D721Med (cell line): ENCODE measurements around the gene GNAQ.

Experiments used
- DNase-seq: peaks from one replicate; pipeline ENCODE4 v3.0.0; 2011; ENCODE audit warnings: low spot score; ENCODE audit not compliant: insufficient read length
- FAIRE-seq: peaks from 2 replicates; lab custom pipeline; 2011; peaks lifted over from hg19 to GRCh38; lab: Jason Lieb, UNC
- CTCF ChIP-seq: IDR thresholded peaks from 2 replicates; pipeline ENCODE4 v1.5.1; 2012; ENCODE audit warnings: mild to moderate bottlenecking, control low read depth; ENCODE audit not compliant: insufficient read depth; ENCODE audit errors: missing control alignments

The GNAQ gene

GRCh38 chr9:77802515-77803293, 228.9 kb downstream of the GNAQ start:
- no peak for DNase-seq
- FAIRE-seq, result no peak
- no peak for TF ChIP-seq CTCF

GRCh38 chr9:77802064-77802463, 229.5 kb downstream of the GNAQ start:
- TF ChIP-seq CTCF, result no peak
- no peak for FAIRE-seq
- no peak for DNase-seq

GRCh38 chr9:77800924-77801551, 230.6 kb downstream of the GNAQ start:
- no peak for TF ChIP-seq CTCF
- DNase-seq (no peak), FAIRE-seq (no peak)

- no peak for TF ChIP-seq CTCF
- no peak for DNase-seq
- no peak for FAIRE-seq
These were observed 233.5 kb downstream of the GNAQ start for GRCh38 chr9:77798140-77798539.

- DNase-seq (no peak), FAIRE-seq (no peak)
- TF ChIP-seq CTCF, result no peak
These were observed 236.6 kb downstream of the GNAQ start for GRCh38 chr9:77794985-77795384.

- DNase-seq (no peak), FAIRE-seq (no peak)
- no peak for TF ChIP-seq CTCF
These were observed 237.8 kb downstream of the GNAQ start for GRCh38 chr9:77793849-77794248.

- TF ChIP-seq CTCF, result no peak
- DNase-seq, result no peak
- no peak for FAIRE-seq
These were observed 241.7 kb downstream of the GNAQ start for GRCh38 chr9:77789891-77790290.
